Omental fat pad (tissue), 4 donors: Measurements from ENCODE around the gene PRR5L. TPM values are rescaled to one million over a fixed set of nuclear protein-coding genes. Genes with fewer than 3 reads are reported as not detected.

Experiments used
- ATAC-seq: fragments of 150-250 bp; one replicate; pipeline ENCODE4 v1.9.1; 2016; ENCODE audit warnings: mild to moderate bottlenecking, moderate library complexity; ENCODE audit not compliant: low FRiP score
- DNase-seq: peaks from one replicate; pipeline ENCODE4 v3.0.0-alpha.2; 2019; ENCODE audit warnings: low spot score
- total RNA-seq, 4 donors: library from RNA; depleted of rRNA; stranded (reverse); fragments of >200 nt; gene quantifications; one replicate each; pipeline ENCODE4 v1.1.0, GENCODE V29; 2016
- TF ChIP-seq, protein P1 (sequence below), 3 donors: fragments of 450-650 bp; IDR thresholded peaks; one replicate each; pipeline ENCODE4 v1.5.1; 2016 to 2017; ENCODE audit warnings: antibody characterized with exemption in 3 of 3, mild to moderate bottlenecking in 3 of 3, moderate library complexity in 2 of 3

The PRR5L gene
- total RNA-seq, 4 donors from 2014 or later, result 8.7 to 26.8 (median 16.2) TPM

GRCh38 chr11:36371590-36371989 is 75.5 kb downstream of the PRR5L start:
- DNase-seq (no peak), ATAC-seq (no peak)
- TF ChIP-seq, protein P1, sequence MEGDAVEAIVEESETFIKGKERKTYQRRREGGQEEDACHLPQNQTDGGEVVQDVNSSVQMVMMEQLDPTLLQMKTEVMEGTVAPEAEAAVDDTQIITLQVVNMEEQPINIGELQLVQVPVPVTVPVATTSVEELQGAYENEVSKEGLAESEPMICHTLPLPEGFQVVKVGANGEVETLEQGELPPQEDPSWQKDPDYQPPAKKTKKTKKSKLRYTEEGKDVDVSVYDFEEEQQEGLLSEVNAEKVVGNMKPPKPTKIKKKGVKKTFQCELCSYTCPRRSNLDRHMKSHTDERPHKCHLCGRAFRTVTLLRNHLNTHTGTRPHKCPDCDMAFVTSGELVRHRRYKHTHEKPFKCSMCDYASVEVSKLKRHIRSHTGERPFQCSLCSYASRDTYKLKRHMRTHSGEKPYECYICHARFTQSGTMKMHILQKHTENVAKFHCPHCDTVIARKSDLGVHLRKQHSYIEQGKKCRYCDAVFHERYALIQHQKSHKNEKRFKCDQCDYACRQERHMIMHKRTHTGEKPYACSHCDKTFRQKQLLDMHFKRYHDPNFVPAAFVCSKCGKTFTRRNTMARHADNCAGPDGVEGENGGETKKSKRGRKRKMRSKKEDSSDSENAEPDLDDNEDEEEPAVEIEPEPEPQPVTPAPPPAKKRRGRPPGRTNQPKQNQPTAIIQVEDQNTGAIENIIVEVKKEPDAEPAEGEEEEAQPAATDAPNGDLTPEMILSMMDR (IDR thresholded peaks at IDR 0.05), result no peak

DNA sequence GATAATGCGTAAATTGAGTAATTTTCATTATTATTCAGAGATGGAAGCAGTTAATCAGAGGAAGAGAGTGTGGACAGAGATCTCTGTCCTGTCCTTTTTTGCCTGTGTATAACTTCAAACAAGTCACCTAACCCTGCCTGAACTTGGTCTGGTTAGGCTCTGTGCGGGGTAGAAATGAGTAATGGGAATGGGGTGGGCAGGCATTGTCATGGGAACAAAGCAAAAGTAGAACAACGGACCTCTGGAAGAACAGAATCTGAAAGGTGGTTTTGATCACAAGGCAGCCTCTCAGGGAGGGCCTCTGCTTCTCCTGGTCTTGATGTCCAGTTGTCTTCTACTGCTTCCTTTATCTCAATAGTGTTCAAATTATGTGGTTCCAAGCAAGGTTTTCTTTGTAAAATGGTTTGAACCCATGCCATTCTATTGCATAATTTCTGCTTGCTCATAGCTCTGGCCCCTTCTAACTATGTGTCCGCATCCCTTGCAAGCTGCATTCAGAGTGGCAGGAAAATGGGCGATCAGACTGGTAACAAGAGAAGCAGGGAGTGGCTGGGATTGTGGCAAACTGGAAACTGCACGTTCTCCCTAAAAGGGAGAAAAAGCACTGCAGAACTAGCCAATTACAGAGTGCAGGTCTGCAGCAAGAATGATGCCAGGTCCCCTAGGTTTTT is 76.1 kb downstream of the PRR5L start:
- TF ChIP-seq, protein P1 (IDR thresholded peaks at IDR 0.05), result no peak
- ATAC-seq (no peak), DNase-seq (no peak)

- peak; percentile 45 for ATAC-seq
- DNase-seq, result no peak
- TF ChIP-seq, protein P1 (IDR thresholded peaks at IDR 0.05), result no peak
Observed at GRCh38 chr11:36373016-36374010, 77.2 kb downstream of the PRR5L start.

DNA sequence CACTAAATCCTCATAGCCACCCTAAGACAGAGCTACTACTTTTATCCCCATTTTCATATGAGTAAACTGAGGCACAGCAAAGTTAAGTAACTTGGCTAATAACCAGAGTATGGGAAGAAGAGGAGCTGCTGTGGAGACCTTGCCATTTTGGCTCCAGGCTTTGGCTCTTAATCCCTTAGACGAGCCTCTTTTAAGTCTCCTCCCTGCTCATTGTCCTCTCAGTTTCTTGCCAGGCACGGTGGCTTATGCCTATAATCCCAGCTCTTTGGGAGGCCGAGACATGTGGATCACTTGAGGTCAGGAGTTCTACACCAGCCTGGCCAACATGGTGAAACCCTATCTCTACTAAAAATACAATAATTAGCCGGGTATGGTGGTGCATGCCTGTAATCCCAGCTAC is 78.6 kb downstream of the PRR5L start:
- ATAC-seq, result no peak
- DNase-seq, result no peak
- TF ChIP-seq, protein P1 (IDR thresholded peaks at IDR 0.05), result no peak

GRCh38 chr11:36375353-36376008 is 79.4 kb downstream of the PRR5L start:
- TF ChIP-seq, protein P1 (IDR thresholded peaks at IDR 0.05), result no peak
- ATAC-seq, result no peak
- no peak for DNase-seq

DNA sequence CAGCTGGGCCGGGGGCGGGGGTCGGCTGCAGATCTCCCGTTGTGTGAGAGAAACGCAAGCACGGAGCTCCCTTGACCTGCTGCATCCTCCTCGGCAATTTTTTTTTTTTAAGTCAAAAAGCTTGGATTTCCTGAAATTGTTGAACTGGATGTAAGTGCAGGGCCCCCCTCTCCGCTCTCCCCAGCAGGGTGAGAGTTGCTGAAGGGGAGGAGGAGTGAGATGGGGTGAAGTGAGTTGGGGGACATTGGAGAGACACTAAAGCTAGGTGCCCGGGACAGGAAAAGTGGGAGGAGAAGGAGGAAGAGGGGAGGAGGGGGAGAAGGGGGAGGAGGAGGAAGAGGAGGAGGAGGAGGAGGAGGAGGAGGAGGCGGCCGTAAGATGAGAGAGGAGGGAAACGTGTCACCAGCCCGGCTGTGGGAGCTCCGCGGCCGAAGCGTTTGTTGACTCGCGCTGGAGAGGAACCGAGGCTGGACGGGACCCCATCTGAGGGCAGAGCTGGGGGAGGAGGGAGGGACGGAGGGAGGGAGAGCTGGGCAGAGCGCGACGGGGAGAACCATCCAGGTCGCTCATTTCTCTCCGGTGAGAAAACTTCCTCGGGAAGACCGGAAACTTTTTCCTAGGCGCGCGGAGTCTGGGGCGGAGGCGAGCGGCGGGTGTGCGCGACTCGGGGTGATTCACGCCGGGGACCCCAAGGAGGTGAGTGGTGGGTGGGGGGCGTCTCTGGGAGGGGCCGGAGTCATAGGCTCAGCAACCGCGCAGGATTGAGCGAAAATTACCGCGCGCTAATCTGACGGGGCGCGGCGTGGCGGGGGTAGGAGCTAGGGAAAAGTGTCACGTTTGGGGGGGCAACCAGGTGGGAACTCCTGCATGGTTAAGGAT is 80.2 kb downstream of the PRR5L start:
- TF ChIP-seq, protein P1 (IDR thresholded peaks at IDR 0.05), result no peak
- no peak for DNase-seq
- ATAC-seq, result peak; percentile 29
